Activated CD8-positive, alpha-beta memory T cell treated with anti-CD3 and anti-CD28 coated beads, Interleukin-2, amount 50 U/mL, for 24 hours (primary cell): ENCODE data around the gene MTNR1B.

Source experiments
- DNase-seq: peaks from one replicate; pipeline ENCODE4 v3.0.0-alpha.2; 2020; ENCODE audit errors: extremely low read depth

Gene MTNR1B

GRCh38 chr11:92969634-92970347, at the start of gene MTNR1B:
MTNR1B (plus strand) TSS chr11:92969651; CDS start chr11:92969726, 75 bp downstream.
- no peak for DNase-seq

GRCh38 chr11:92920331-92920730, 49.1 kb upstream of the MTNR1B start:
- no peak for DNase-seq

GRCh38 chr11:92922731-92923130, 46.7 kb upstream of the MTNR1B start:
- no peak for DNase-seq

GRCh38 chr11:92929246-92929645, 40.2 kb upstream of the MTNR1B start:
- DNase-seq, result no peak

GRCh38 chr11:92929653-92930052, 39.8 kb upstream of the MTNR1B start:
- no peak for DNase-seq

- DNase-seq, result no peak
Measured at GRCh38 chr11:92931746-92932422, 37.6 kb upstream of the MTNR1B start.

- no peak for DNase-seq
Measured at GRCh38 chr11:92939305-92939704, 30.1 kb upstream of the MTNR1B start.

- DNase-seq, result no peak
Measured at GRCh38 chr11:92941676-92942571, 27.5 kb upstream of the MTNR1B start.

GRCh38 chr11:92946707-92947106, 22.7 kb upstream of the MTNR1B start:
- no peak for DNase-seq

- DNase-seq, result no peak
Measured at GRCh38 chr11:92948116-92948515, 21.3 kb upstream of the MTNR1B start.

GRCh38 chr11:92954003-92954402, 15.4 kb upstream of the MTNR1B start:
- DNase-seq, result no peak

- DNase-seq, result no peak
Measured at GRCh38 chr11:92955860-92956259, 13.6 kb upstream of the MTNR1B start.

GRCh38 chr11:92960886-92961285, 8.6 kb upstream of the MTNR1B start:
- no peak for DNase-seq

GRCh38 chr11:92962446-92962845, 7.0 kb upstream of the MTNR1B start:
- DNase-seq, result no peak

- DNase-seq, result no peak
Measured at GRCh38 chr11:92964471-92964870, 5.0 kb upstream of the MTNR1B start.

- DNase-seq, result no peak
Measured at GRCh38 chr11:92965196-92965595, 4.3 kb upstream of the MTNR1B start.

- no peak for DNase-seq
Measured at GRCh38 chr11:92967178-92967577, 2.3 kb upstream of the MTNR1B start.

GRCh38 chr11:92967867-92968266, 1.6 kb upstream of the MTNR1B start:
- no peak for DNase-seq

GRCh38 chr11:92969293-92969633, 188 bp upstream of the MTNR1B start:
- no peak for DNase-seq

- no peak for DNase-seq
Measured at GRCh38 chr11:92972248-92972647, 2.8 kb downstream of the MTNR1B start.

GRCh38 chr11:92975285-92975684, 5.8 kb downstream of the MTNR1B start:
- no peak for DNase-seq

- DNase-seq, result no peak
Measured at GRCh38 chr11:92976681-92977080, 7.2 kb downstream of the MTNR1B start.

- DNase-seq, result no peak
Measured at GRCh38 chr11:92977401-92977800, 8.0 kb downstream of the MTNR1B start.
